Activated B cell treated with CpG ODN at 0.5 μM for 24 hours (primary cell): ENCODE data around the gene UCN. TPM values are rescaled to one million over a fixed set of nuclear protein-coding genes. Genes with fewer than 3 reads are reported as not detected.
"Not testable (repeated sequence)": the region's sequence is repeated elsewhere in the genome, so short reads cannot be mapped to it uniquely, and the experiment has no call there.

Source experiments
- ATAC-seq: fragments of 200-7000 bp; cut with Tn5 transposase; one replicate; pipeline ENCODE4 v1.10.0; 2021; ENCODE audit warnings: low read depth, mild to moderate bottlenecking, moderate library complexity
- CTCF ChIA-PET: fragments of 350-600 bp; sonication (Branson Sonifier 250); formaldehyde crosslinking; loops from one replicate; lab custom pipeline; 2021; ENCODE audit warnings: antibody characterized with exemption; lab: Charles Lee
- POLR2A ChIA-PET: fragments of 350-600 bp; sonication (Branson Sonifier 250); formaldehyde crosslinking; loops from one replicate; lab custom pipeline; 2021; ENCODE audit warnings: antibody characterized with exemption; lab: Charles Lee
- DNase-seq: peaks from one replicate; pipeline ENCODE4 v3.0.0; 2022
- H3K27ac Mint-ChIP-seq: one replicate; pipeline ENCODE4 v1.8.0; 2020; ENCODE audit warnings: mixed read lengths
- H3K27me3 Mint-ChIP-seq: one replicate; pipeline ENCODE4 v1.8.0; 2021; ENCODE audit warnings: mixed read lengths
- H3K36me3 Mint-ChIP-seq: one replicate; pipeline ENCODE4 v1.8.0; 2021; ENCODE audit warnings: low read depth, mixed read lengths
- H3K4me1 Mint-ChIP-seq: one replicate; pipeline ENCODE4 v1.8.0; 2021; ENCODE audit warnings: mixed read lengths
- H3K4me3 Mint-ChIP-seq: one replicate; pipeline ENCODE4 v1.8.0; 2020; ENCODE audit warnings: mild to moderate bottlenecking, mixed read lengths
- H3K9me3 Mint-ChIP-seq: one replicate; pipeline ENCODE4 v1.8.0; 2020; ENCODE audit warnings: mixed read lengths
- intact Hi-C: fragments of 100-400 bp; cut with micrococcal nuclease; formaldehyde crosslinking; loops from one replicate; pipeline ENCODE4 v1.15.1; 2024
- total RNA-seq: library from RNA; stranded (reverse); gene quantifications from 2 replicates; pipeline ENCODE4 v1.2.3, GENCODE V29; 2022
- TF ChIP-seq, protein P1 (sequence below): fragments of 200-600 bp; IDR thresholded peaks from one replicate; pipeline ENCODE4 v1.8.0; 2022; ENCODE audit warnings: antibody characterized with exemption, mild to moderate bottlenecking

The UCN gene
- total RNA-seq, 1 donor from 2014 or later = 1.2 TPM

DNA sequence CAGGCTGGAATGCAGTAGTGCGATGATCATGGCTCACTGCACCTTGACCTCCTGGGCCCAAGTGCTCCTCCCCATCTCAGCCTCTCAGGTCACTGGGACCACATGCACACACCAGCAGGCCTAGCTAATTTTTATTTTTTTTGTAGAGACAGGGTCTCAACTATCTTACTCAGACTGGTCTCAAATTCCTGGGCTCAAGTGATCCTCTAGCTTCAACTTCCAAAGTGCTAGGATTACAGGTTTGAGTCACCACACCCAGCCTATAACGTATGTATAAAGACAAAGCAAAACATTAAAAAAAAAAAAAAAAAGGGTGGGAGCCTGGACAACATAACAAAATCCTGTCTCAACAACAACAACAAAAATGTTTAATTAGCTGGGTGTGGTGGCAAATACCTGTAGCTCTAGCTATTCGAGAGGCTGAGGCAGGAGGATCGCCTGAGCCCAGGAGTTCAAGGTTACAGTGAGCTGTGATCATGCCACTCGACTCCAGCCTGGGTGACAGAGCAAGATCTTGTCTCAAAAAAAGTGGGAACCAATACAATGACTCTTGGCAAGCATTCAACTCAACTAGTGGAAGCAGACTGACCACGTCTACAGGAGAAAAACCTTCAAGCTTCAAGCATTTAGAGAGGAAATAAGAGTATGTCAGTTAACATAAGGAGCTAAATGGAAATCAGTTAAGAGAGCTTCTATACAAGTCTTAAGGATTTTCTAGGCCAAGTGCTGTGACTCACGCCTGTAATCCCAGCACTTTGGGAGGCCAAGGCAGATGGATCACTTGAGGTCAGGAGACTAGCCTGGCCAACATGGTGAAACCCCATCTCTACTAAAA lies 45.7 kb upstream of the UCN start:
- ATAC-seq = no peak
- TF ChIP-seq, protein P1, sequence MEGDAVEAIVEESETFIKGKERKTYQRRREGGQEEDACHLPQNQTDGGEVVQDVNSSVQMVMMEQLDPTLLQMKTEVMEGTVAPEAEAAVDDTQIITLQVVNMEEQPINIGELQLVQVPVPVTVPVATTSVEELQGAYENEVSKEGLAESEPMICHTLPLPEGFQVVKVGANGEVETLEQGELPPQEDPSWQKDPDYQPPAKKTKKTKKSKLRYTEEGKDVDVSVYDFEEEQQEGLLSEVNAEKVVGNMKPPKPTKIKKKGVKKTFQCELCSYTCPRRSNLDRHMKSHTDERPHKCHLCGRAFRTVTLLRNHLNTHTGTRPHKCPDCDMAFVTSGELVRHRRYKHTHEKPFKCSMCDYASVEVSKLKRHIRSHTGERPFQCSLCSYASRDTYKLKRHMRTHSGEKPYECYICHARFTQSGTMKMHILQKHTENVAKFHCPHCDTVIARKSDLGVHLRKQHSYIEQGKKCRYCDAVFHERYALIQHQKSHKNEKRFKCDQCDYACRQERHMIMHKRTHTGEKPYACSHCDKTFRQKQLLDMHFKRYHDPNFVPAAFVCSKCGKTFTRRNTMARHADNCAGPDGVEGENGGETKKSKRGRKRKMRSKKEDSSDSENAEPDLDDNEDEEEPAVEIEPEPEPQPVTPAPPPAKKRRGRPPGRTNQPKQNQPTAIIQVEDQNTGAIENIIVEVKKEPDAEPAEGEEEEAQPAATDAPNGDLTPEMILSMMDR = no peak
- ChIA-PET POLR2A (interaction anchor here (0.7 kb wide), 1 partner anchor 17 kb away, joined by 3 read pairs; no protein-coding TSS in a partner anchor), CTCF (interaction anchor here (0.8 kb wide), 1 partner anchor 14 kb away, joined by 3 read pairs; no protein-coding TSS in a partner anchor)
- no peaks in the 10 kb centered on the region for H3K27me3 Mint-ChIP-seq
- H3K4me1 Mint-ChIP-seq = peaks cover 64% of the 10 kb centered on the region
- DNase-seq = no peak
- H3K9me3 Mint-ChIP-seq = no peaks in the 10 kb centered on the region
- no peak overlapping the region for H3K27ac Mint-ChIP-seq
- H3K4me3 Mint-ChIP-seq = peak overlapping the region; percentile 15
- intact Hi-C loops = no loop called here
- peaks cover 29% of the 10 kb centered on the region for H3K36me3 Mint-ChIP-seq

DNA sequence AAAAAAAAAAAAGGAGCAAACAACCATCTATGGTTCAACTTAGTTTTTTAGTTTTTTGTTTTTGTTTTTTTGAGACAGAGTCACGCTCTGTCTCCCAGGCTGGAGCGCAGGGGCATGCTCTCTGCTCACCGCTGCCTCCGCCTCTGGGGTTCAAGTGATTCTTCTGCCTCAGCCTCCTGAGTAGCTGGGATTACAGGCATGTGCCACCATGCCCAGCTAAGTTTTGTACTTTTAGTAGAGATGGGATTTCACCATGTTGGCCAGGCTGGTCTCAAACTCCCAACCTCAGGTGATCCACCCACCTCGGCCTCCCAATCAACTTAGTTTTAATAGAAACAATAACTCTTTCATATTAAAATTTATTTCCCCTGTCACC lies 45.1 kb upstream of the UCN start:
- POLR2A ChIA-PET = interaction anchor here (0.7 to 1.2 kb wide), 2 partner anchors 16 to 356 kb away, joined by 3 to 4 read pairs; no protein-coding TSS in a partner anchor
- H3K9me3 Mint-ChIP-seq, intact Hi-C loops, ATAC-seq, H3K4me3 Mint-ChIP-seq, H3K27ac Mint-ChIP-seq, H3K27me3 Mint-ChIP-seq, DNase-seq, CTCF ChIA-PET: not testable (repeated sequence)
- Mint-ChIP-seq H3K4me1 (peaks cover 61% of the 10 kb centered on the region), H3K36me3 (peaks cover 29% of the 10 kb centered on the region)

DNA sequence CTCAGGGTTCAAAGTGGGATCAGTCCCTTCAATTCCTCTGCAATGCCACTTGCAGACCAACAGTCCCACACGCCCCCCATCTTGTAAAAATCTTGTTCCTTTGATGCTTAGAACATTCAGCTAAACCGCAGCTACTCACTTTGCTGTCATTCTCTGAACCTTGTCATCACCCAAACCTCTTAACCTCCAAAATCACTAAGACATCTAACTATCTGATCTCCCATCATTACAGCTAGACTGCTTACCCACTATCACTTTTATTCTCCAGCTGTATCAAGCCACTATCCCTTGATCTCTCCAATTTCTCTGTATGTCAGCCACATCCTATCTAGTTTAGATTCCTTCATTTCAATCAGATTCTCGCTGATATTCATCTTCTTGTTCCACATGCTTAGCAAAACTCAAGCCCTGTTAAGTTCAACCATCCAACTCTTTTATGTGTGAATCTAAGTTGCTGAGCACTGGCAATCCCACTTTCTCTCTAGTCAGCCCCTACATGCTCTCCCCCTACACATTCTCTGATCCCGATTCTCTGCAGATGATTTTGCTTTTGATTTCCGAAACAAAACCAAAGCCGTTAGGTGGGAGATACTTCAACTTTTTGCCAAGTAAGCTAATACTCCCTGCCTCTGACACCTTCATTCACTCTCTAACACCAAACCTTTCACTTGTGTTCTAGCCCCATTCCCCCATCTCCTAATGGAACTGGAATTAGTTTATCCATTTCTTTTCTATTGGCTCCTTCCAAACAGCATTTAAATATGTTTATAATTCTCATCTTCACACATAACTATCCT lies 43.8 kb upstream of the UCN start:
- ChIA-PET POLR2A (interaction anchor here (1.2 kb wide), 1 partner anchor 17 kb away, joined by 3 read pairs; no protein-coding TSS in a partner anchor), CTCF (no interaction called here)
- TF ChIP-seq, protein P1 = no peak
- intact Hi-C loops = no loop called here
- peaks cover 58% of the 10 kb centered on the region for H3K4me1 Mint-ChIP-seq
- H3K4me3 Mint-ChIP-seq = no peak overlapping the region
- ATAC-seq (no peak), DNase-seq (no peak)
- peaks cover 37% of the 10 kb centered on the region for H3K36me3 Mint-ChIP-seq
- H3K27ac Mint-ChIP-seq = no peak overlapping the region
- H3K27me3 Mint-ChIP-seq = no peaks in the 10 kb centered on the region
- no peaks in the 10 kb centered on the region for H3K9me3 Mint-ChIP-seq

DNA sequence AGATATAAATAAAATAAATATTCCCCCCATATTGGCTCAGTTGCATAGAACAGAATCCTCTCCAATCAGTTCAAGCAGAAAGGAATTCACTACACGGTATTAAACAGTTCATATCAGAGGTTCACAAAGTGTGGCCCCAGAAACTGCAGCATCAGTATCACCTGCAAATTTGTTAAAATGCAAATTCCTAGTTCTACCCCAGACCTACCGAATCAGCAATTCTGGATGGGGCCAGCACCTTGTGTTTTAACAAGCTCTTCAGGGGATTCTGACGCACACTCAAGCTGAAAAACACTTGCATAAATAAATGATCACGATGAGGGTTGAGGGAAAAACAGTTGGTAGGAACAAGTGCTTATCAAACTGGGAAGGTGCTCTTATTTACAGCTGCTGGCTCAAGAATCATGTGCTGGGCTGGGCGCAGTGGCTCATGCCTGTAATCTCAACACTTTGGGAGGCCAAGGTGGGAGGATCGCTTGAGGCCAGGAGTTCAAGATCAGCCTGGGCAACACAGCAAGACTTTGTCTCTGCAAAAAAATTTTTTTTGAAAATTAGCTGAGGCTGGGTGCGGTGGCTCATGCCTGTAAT lies 42.0 kb upstream of the UCN start:
- ATAC-seq (no peak), DNase-seq (no peak)
- Mint-ChIP-seq H3K9me3 (no peaks in the 10 kb centered on the region), H3K36me3 (peaks cover 29% of the 10 kb centered on the region), H3K27me3 (no peaks in the 10 kb centered on the region), H3K4me1 (peaks cover 48% of the 10 kb centered on the region), H3K27ac (no peak overlapping the region), H3K4me3 (no peak overlapping the region)
- ChIA-PET POLR2A (no interaction called here), CTCF (no interaction called here)
- TF ChIP-seq, protein P1 = no peak
- intact Hi-C loops = no loop called here

DNA sequence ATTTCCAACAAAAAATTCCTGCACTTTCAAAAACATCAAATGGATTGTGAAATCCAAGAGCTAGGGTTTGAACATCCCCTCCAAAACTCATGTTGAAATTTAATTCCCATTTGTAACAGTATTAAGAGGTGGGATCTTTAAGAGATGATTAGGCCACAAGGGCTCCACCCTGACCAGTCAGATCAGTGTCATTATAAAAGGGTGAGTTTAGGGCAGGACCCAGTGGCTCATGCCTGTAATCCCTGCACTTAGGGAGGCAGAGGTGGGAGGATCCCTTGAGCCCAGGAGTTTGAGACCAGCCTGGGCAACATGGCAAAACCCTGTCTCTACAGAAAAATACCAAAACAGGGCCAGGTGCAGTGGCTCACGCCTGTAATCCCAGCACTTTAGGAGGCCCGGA lies 39.4 kb upstream of the UCN start:
- Mint-ChIP-seq H3K9me3 (no peaks in the 10 kb centered on the region), H3K4me1 (peaks cover 35% of the 10 kb centered on the region), H3K27me3 (no peaks in the 10 kb centered on the region), H3K4me3 (no peak overlapping the region), H3K27ac (no peak overlapping the region), H3K36me3 (peaks cover 35% of the 10 kb centered on the region)
- ATAC-seq (no peak), DNase-seq (no peak)
- CTCF ChIA-PET = no interaction called here
- TF ChIP-seq, protein P1 = no peak
- POLR2A ChIA-PET = no interaction called here
- intact Hi-C loops = no loop called here
